M059J (cell line): ENCODE measurements around the gene PDPR. TPM values are rescaled to one million over a fixed set of nuclear protein-coding genes. Genes with fewer than 3 reads are reported as not detected.
A peak's percentile ranks its signal among the peaks of the same experiment; 100 is the strongest.
"Not testable (repeated sequence)": the region's sequence is repeated elsewhere in the genome, so short reads cannot be mapped to it uniquely, and the experiment has no call there.

Experiments
- DNase-seq: peaks from one replicate; pipeline ENCODE4 v3.0.0-alpha.2; 2012; ENCODE audit warnings: low read depth
- total RNA-seq: library from RNA; depleted of rRNA; stranded (reverse); fragments of >200 nt; shearing (Covaris generic); gene quantifications from 2 replicates; pipeline ENCODE4 v1.2.3, GENCODE V29; 2014

PDPR gene
- total RNA-seq, 1 experiment from 2014 or later: 15.9 TPM

GRCh38 chr16:70162041-70162451 lies 47.9 kb downstream of the PDPR start:
- peak; percentile 78 for DNase-seq

GRCh38 chr16:70163596-70163995 lies 49.5 kb downstream of the PDPR start:
- no peak for DNase-seq

GRCh38 chr16:70166688-70167087 lies 52.6 kb downstream of the PDPR start:
- DNase-seq: not testable (repeated sequence)

GRCh38 chr16:70173212-70173837 lies 59.2 kb downstream of the PDPR start, which contains the start of gene CLEC18C:
Gene CLEC18C (plus strand): TSS chr16:70173787. CDS start chr16:70174279, 492 bp downstream.
- not testable (repeated sequence) for DNase-seq

- not testable (repeated sequence) for DNase-seq
Observed at GRCh38 chr16:70173916-70174315, 59.8 kb downstream of the PDPR start.

GRCh38 chr16:70174387-70174932 lies 60.3 kb downstream of the PDPR start:
- DNase-seq: not testable (repeated sequence)

GRCh38 chr16:70187858-70188607 lies 73.9 kb downstream of the PDPR start:
- not testable (repeated sequence) for DNase-seq

GRCh38 chr16:70188608-70188915 lies 74.4 kb downstream of the PDPR start:
- not testable (repeated sequence) for DNase-seq

- DNase-seq: not testable (repeated sequence)
Observed at GRCh38 chr16:70190574-70190973, 76.4 kb downstream of the PDPR start.

- not testable (repeated sequence) for DNase-seq
Observed at GRCh38 chr16:70196683-70197300, 82.7 kb downstream of the PDPR start.

- DNase-seq: not testable (repeated sequence)
Observed at GRCh38 chr16:70197611-70198010, 83.5 kb downstream of the PDPR start.

- DNase-seq: not testable (repeated sequence)
Observed at GRCh38 chr16:70198230-70198629, 84.1 kb downstream of the PDPR start.

GRCh38 chr16:70198666-70199065 lies 84.5 kb downstream of the PDPR start:
- DNase-seq: not testable (repeated sequence)

GRCh38 chr16:70199170-70199569 lies 85.0 kb downstream of the PDPR start:
- DNase-seq: not testable (repeated sequence)

GRCh38 chr16:70200063-70200462 lies 85.9 kb downstream of the PDPR start:
- DNase-seq: not testable (repeated sequence)

- not testable (repeated sequence) for DNase-seq
Observed at GRCh38 chr16:70203508-70203907, 89.4 kb downstream of the PDPR start.

- DNase-seq: not testable (repeated sequence)
Observed at GRCh38 chr16:70204010-70204409, 89.9 kb downstream of the PDPR start.

- DNase-seq: not testable (repeated sequence)
Observed at GRCh38 chr16:70204668-70205405, 90.7 kb downstream of the PDPR start.

GRCh38 chr16:70206382-70206781 lies 92.2 kb downstream of the PDPR start:
- DNase-seq: not testable (repeated sequence)
